Subcutaneous adipose tissue (tissue), 4 donors: ENCODE measurements around the gene LPO. TPM values are rescaled to one million over a fixed set of nuclear protein-coding genes. Genes with fewer than 3 reads are reported as not detected.

Experiments
- CTCF ChIP-seq: fragments of 450-650 bp; IDR thresholded peaks from one replicate; pipeline ENCODE4 v1.5.1; 2016; ENCODE audit warnings: low read depth, mild to moderate bottlenecking, control low read depth, antibody characterized with exemption, moderate library complexity
- total RNA-seq, 4 donors: library from RNA; depleted of rRNA; stranded (reverse); fragments of >200 nt; gene quantifications; one replicate each; pipeline ENCODE4 v1.1.0, GENCODE V29; 2016

LPO gene
- total RNA-seq, 4 donors from 2014 or later = not detected

GRCh38 chr17:58301504-58302150, 63.2 kb downstream of the LPO start:
- no peak for TF ChIP-seq CTCF

DNA sequence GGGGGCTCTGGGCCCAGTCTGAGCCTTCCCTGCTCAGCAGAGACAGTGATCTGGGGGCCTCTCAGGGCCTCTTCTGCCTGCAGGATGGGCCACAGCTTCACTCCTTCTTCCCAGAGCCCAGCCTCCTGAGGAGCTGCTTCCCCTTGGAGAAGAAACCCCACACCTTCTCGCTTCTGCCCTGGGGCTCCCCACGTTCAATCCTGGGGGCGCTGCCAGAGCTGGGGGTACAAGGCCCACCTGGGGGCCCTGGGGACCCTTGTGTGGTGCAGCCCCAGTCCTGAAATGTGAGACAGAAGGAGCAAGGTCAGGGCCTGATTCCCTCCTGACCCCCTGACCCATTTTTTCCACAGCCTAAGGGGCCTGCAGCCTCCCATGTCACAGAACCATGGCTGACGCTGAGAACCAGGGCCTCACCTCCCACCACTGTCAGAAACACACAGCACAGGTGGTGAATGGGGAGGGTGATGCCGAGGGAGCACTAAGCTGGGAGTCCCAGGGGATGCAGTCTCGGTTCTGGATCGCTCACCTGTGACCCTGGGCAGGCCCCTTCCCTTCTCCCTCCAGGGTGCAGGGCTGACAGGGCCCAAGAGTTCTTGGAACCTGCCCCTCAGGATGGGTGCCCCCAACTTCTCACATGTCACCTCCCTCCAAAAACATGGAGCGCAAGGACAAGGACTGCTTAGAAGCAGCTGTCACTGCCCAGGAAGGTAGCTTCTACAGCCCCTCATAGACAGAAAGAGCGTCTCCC, 64.0 kb downstream of the LPO start:
- no peak for TF ChIP-seq CTCF

DNA sequence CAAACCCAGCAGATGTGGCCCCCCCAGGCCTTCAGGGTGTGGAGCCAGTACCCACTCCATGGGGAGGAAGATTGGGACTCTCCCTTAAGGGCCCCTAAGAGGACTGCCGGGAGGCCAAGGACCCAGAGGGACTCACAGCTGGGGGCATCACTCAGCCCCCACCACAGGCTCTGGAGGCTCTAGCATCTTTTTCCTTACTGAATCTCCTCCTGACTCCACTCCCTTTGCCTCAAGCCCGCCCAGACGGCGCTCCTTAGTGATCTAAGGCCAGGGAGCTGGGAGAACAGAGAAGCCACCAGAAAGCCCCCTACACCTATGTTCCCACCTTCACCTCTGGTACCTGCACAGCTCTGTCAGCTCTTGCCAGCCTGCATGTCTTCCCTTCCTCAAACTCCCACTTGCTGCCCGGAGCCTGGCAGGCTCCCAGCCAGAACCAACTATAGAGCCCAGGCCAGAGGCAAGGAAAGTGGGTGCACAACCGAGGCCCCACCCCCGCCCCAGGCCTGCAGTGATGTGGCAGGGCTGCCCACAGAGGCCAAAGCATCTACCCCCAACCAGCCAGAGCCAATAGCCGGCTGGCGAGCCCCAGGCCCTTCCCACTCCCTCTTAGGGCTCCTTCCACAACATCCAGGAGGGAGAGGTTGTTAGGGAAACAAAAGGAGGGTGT, 64.7 kb downstream of the LPO start:
- no peak for TF ChIP-seq CTCF

DNA sequence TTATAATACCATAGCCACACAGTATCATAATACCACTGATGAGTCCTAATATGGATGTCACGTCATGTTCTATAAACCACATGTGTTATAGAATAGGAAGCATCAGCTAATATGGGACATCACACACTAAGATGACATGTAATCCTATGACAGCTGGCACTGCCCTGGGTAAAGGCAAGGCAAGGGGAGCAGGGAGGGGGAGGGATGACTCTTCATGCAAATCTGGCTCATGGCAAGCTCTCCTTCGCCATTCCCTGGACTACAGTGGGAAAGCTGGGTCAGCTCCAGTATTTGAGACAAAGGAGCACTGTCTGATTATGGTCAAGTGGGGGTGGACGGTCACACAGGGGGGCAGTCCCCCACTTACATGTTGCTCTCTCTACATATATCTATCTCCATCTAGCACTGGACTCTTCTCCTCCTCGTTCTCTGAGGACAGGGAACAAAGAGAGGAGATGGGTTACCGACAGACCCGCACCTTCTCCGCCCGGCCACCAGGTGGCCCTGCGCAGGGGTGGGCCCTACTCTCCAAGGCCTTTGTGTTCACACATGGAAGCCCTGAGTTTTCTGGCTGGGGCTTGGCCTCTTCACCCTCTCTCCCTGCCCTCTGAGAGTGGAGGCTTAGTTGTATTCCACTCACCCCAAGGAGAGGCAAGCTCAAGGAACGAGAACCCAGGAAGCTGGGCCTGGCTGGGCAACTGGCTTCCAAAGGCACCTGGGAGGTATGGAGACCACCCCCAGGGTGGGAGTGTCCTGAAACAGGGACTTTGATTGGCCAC, 65.8 kb downstream of the LPO start:
- no peak for TF ChIP-seq CTCF

- TF ChIP-seq CTCF = no peak
Observed at GRCh38 chr17:58304750-58305486, 66.5 kb downstream of the LPO start.

GRCh38 chr17:58305626-58306025, 67.2 kb downstream of the LPO start:
- no peak for TF ChIP-seq CTCF
